ENCODE results near the gene SIGMAR1. TPM values are rescaled to one million over a fixed set of nuclear protein-coding genes. Genes with fewer than 3 reads are reported as not detected.

Gene SIGMAR1
- total RNA-seq, 4 donors from 2014 or later, result 48.6 to 89.7 (median 76.6) TPM

DNA sequence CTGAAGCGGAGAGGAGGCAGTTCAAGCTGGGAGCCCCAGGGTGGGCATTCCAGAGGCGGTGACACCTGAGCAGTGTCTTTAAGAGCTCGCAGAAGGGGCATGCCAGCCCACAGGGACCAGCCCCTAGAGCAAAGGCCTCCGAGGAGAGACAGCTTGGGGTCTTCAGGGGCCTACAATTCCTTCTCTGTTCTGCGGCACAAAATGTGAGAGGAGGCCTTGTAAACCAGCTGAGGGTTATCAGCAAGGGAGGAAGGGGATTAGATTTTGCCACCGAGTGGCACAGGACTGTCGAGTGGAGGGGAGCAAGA is 505 bp upstream of the SIGMAR1 start:
- WGBS, 2 donors, result 22 to 26% methylated on average over 6 to 7 of the region's 7 CpGs
- intact Hi-C loops (cut with DNase I), result loop anchor here (10.0 kb wide), 1 partner anchor 67 kb away; no protein-coding TSS in a partner anchor

GRCh38 chr9:34636791-34637355 is 714 bp downstream of the SIGMAR1 start:
- Histone ChIP-seq H3K36me3 (no peaks in the 10 kb centered on the region), H3K27ac (peak overlapping the region in 2 of 3 donors; percentile 72 to 87), H3K27me3 (no peaks in the 10 kb centered on the region), H3K4me1 (peaks cover 16 to 18% of the 10 kb centered on the region in 2 donors), H3K9me3 (no peaks in the 10 kb centered on the region), H3K4me3 (replicated peaks in 1 of 3) (peak overlapping the region; percentile 18 to 59 (median 23))
- TF ChIP-seq POLR2A (IDR thresholded peaks at IDR 0.05), result no peak
- TF ChIP-seq, protein P1, sequence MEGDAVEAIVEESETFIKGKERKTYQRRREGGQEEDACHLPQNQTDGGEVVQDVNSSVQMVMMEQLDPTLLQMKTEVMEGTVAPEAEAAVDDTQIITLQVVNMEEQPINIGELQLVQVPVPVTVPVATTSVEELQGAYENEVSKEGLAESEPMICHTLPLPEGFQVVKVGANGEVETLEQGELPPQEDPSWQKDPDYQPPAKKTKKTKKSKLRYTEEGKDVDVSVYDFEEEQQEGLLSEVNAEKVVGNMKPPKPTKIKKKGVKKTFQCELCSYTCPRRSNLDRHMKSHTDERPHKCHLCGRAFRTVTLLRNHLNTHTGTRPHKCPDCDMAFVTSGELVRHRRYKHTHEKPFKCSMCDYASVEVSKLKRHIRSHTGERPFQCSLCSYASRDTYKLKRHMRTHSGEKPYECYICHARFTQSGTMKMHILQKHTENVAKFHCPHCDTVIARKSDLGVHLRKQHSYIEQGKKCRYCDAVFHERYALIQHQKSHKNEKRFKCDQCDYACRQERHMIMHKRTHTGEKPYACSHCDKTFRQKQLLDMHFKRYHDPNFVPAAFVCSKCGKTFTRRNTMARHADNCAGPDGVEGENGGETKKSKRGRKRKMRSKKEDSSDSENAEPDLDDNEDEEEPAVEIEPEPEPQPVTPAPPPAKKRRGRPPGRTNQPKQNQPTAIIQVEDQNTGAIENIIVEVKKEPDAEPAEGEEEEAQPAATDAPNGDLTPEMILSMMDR (IDR thresholded peaks at IDR 0.05), result no peak
- peak; percentile 49 to 60 for DNase-seq
- whole genome bisulfite sequencing, 2 donors, result 13 to 21% methylated on average over 3 to 4 of the region's 23 CpGs
- intact Hi-C loops (cut with DNase I), result loop anchor here (10.0 kb wide), 1 partner anchor 68 kb away; no protein-coding TSS in a partner anchor

More for the DNA sequence above, 505 bp upstream of the SIGMAR1 start:
- no peaks in the 10 kb centered on the region for H3K36me3 ChIP-seq
- TF ChIP-seq POLR2A (IDR thresholded peaks at IDR 0.05), result no peak
- TF ChIP-seq, protein P1 (IDR thresholded peaks at IDR 0.05), result no peak
- peaks cover 16 to 18% of the 10 kb centered on the region in 2 donors for H3K4me1 ChIP-seq
- H3K9me3 ChIP-seq, result no peaks in the 10 kb centered on the region
- no peaks in the 10 kb centered on the region for H3K27me3 ChIP-seq
- peak overlapping the region; percentile 18 to 59 (median 23) for H3K4me3 ChIP-seq (replicated peaks in 1 of 3)
- H3K27ac ChIP-seq, result peak overlapping the region; percentile 72 to 87 (median 76)
- no peak for DNase-seq

DNA sequence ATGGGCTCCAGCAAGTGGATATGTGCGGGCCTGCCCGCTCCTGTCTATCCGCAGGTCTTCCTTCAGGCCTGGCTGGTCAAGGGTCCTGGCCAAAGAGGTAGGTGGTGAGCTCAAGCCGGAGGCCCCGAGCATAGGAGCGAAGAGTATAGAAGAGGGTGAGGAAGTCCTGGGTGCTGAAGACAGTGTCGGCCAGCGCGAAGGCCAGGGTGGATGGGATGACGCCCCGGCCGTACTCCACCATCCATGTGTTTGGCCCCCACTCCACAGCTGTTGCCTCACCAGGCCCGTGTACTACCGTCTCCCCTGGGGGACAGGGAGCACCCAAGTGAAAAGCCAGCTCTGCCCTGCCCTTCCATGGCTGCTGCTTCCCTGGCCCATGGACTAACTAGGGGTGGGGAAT is 2.0 kb downstream of the SIGMAR1 start:
- Histone ChIP-seq H3K4me3 (replicated peaks in 1 of 3) (no peak overlapping the region), H3K27me3 (no peaks in the 10 kb centered on the region), H3K36me3 (no peaks in the 10 kb centered on the region), H3K4me1 (peaks cover 16 to 18% of the 10 kb centered on the region in 2 donors), H3K27ac (no peak overlapping the region), H3K9me3 (no peaks in the 10 kb centered on the region)
- DNase-seq, result no peak
- WGBS, 2 donors, result 96% methylated on average over 14 of the region's 14 CpGs
- intact Hi-C loops (cut with DNase I), result loop anchor here (10.0 kb wide), 1 partner anchor 69 kb away; no protein-coding TSS in a partner anchor
- no peak for TF ChIP-seq POLR2A (IDR thresholded peaks at IDR 0.05)
- TF ChIP-seq, protein P1 (IDR thresholded peaks at IDR 0.05), result no peak

- H3K4me3 ChIP-seq (replicated peaks in 1 of 3), result no peak overlapping the region
- TF ChIP-seq POLR2A (IDR thresholded peaks at IDR 0.05), result no peak
- TF ChIP-seq, protein P1 (IDR thresholded peaks at IDR 0.05), result no peak
- no peaks in the 10 kb centered on the region for H3K9me3 ChIP-seq
- DNase-seq, result no peak
- 73 to 86% methylated on average over 3 of the region's 3 CpGs for WGBS, 2 donors
- no peak overlapping the region for H3K27ac ChIP-seq
- peaks cover 16 to 18% of the 10 kb centered on the region in 2 donors for H3K4me1 ChIP-seq
- no peaks in the 10 kb centered on the region for H3K36me3 ChIP-seq
- intact Hi-C loops (cut with DNase I), result loop anchor here (10.0 kb wide), 1 partner anchor 70 kb away; no protein-coding TSS in a partner anchor
- H3K27me3 ChIP-seq, result no peaks in the 10 kb centered on the region
Measured at GRCh38 chr9:34634551-34635248, 2.9 kb downstream of the SIGMAR1 start.
